ENCODE results near the gene KCNT1.

The KCNT1 gene

GRCh38 chr9:135701959-135702721 lies at the start of gene KCNT1:
TSS of gene KCNT1 (plus strand) at chr9:135702185. CDS start at chr9:135702259, 74 bp downstream.
- Histone ChIP-seq H4K20me1 (ENCODE audit: insufficient read depth, low read length) (no peaks in the 10 kb centered on the region), H3K36me3 (replicated peaks; ENCODE audit: low read depth, low read length) (no peaks in the 10 kb centered on the region), H2AFZ (ENCODE audit: low read depth, low read length) (no peak within 1 kb of the TSS), H3K9ac (ENCODE audit: low read length) (no peak within 1 kb of the TSS), H3K9me3 (ENCODE audit: insufficient read depth, low read length) (no peaks in the 10 kb centered on the region), H3K27ac (ENCODE audit: low read length) (no peak within 1 kb of the TSS), H3K4me1 (ENCODE audit: low read length) (no peaks in the 10 kb centered on the region), H3K79me2 (ENCODE audit: low read length) (no peaks in the 10 kb centered on the region), H3K4me3 (ENCODE audit: low read length) (no peak within 1 kb of the TSS), H3K27me3 (ENCODE audit: low read depth, low read length) (no peaks in the 10 kb centered on the region), H3K4me2 (ENCODE audit: low read length) (no peak within 1 kb of the TSS)
- peak; percentile 61 for TF ChIP-seq CTCF (IDR thresholded peaks at IDR 0.05; ENCODE audit: low read depth, low read length)
- TF ChIP-seq EZH2phosphoT487 (IDR thresholded peaks at IDR 0.05; ENCODE audit: low read depth), result no peak

GRCh38 chr9:135655317-135655716 lies 46.7 kb upstream of the KCNT1 start:
- no peaks in the 10 kb centered on the region; the same call in 1 of the 2 replicates for H3K27me3 ChIP-seq (ENCODE audit: low read depth, low read length)
- no peaks in the 10 kb centered on the region for H3K4me1 ChIP-seq (ENCODE audit: low read length)
- no peaks in the 10 kb centered on the region for H3K79me2 ChIP-seq (ENCODE audit: low read length)
- no peak overlapping the region for H3K27ac ChIP-seq (ENCODE audit: low read length)
- H3K9ac ChIP-seq (ENCODE audit: low read length), result no peak overlapping the region
- peaks cover 3% of the 10 kb centered on the region; the same call in 1 of the 2 replicates for H3K9me3 ChIP-seq (ENCODE audit: insufficient read depth, low read length)
- no peak overlapping the region for H2AFZ ChIP-seq (ENCODE audit: low read depth, low read length)
- H4K20me1 ChIP-seq (ENCODE audit: insufficient read depth, low read length), result no peaks in the 10 kb centered on the region
- no peak overlapping the region for H3K4me3 ChIP-seq (ENCODE audit: low read length)
- H3K4me2 ChIP-seq (ENCODE audit: low read length), result no peak overlapping the region
- no peaks in the 10 kb centered on the region for H3K36me3 ChIP-seq (replicated peaks; ENCODE audit: low read depth, low read length)
- no peak for TF ChIP-seq CTCF (IDR thresholded peaks at IDR 0.05; ENCODE audit: low read depth, low read length)
- no peak for TF ChIP-seq EZH2phosphoT487 (IDR thresholded peaks at IDR 0.05; ENCODE audit: low read depth)

GRCh38 chr9:135657416-135657815 lies 44.6 kb upstream of the KCNT1 start:
- H3K27ac ChIP-seq (ENCODE audit: low read length), result no peak overlapping the region
- H3K4me2 ChIP-seq (ENCODE audit: low read length), result no peak overlapping the region
- no peaks in the 10 kb centered on the region for H3K9me3 ChIP-seq (ENCODE audit: insufficient read depth, low read length)
- H3K4me1 ChIP-seq (ENCODE audit: low read length), result no peaks in the 10 kb centered on the region
- H3K27me3 ChIP-seq (ENCODE audit: low read depth, low read length), result no peaks in the 10 kb centered on the region; the same call in 1 of the 2 replicates
- no peak overlapping the region for H3K9ac ChIP-seq (ENCODE audit: low read length)
- no peak for TF ChIP-seq CTCF (IDR thresholded peaks at IDR 0.05; ENCODE audit: low read depth, low read length)
- TF ChIP-seq EZH2phosphoT487 (IDR thresholded peaks at IDR 0.05; ENCODE audit: low read depth), result no peak
- no peaks in the 10 kb centered on the region for H3K79me2 ChIP-seq (ENCODE audit: low read length)
- no peaks in the 10 kb centered on the region for H4K20me1 ChIP-seq (ENCODE audit: insufficient read depth, low read length)
- H2AFZ ChIP-seq (ENCODE audit: low read depth, low read length), result no peak overlapping the region
- no peaks in the 10 kb centered on the region for H3K36me3 ChIP-seq (replicated peaks; ENCODE audit: low read depth, low read length)
- H3K4me3 ChIP-seq (ENCODE audit: low read length), result no peak overlapping the region

GRCh38 chr9:135659252-135659651 lies 42.7 kb upstream of the KCNT1 start:
- no peak overlapping the region for H3K4me3 ChIP-seq (ENCODE audit: low read length)
- H4K20me1 ChIP-seq (ENCODE audit: insufficient read depth, low read length), result no peaks in the 10 kb centered on the region
- no peak overlapping the region for H3K4me2 ChIP-seq (ENCODE audit: low read length)
- H3K9me3 ChIP-seq (ENCODE audit: insufficient read depth, low read length), result no peaks in the 10 kb centered on the region
- no peaks in the 10 kb centered on the region for H3K79me2 ChIP-seq (ENCODE audit: low read length)
- TF ChIP-seq EZH2phosphoT487 (IDR thresholded peaks at IDR 0.05; ENCODE audit: low read depth), result no peak
- TF ChIP-seq CTCF (IDR thresholded peaks at IDR 0.05; ENCODE audit: low read depth, low read length), result no peak
- no peaks in the 10 kb centered on the region; the same call in 1 of the 2 replicates for H3K27me3 ChIP-seq (ENCODE audit: low read depth, low read length)
- H3K36me3 ChIP-seq (replicated peaks; ENCODE audit: low read depth, low read length), result no peaks in the 10 kb centered on the region
- no peak overlapping the region for H2AFZ ChIP-seq (ENCODE audit: low read depth, low read length)
- H3K9ac ChIP-seq (ENCODE audit: low read length), result no peak overlapping the region
- H3K4me1 ChIP-seq (ENCODE audit: low read length), result no peaks in the 10 kb centered on the region
- H3K27ac ChIP-seq (ENCODE audit: low read length), result no peak overlapping the region

Data from OCI-LY3 (cell line).